Measurements from ENCODE around the gene SSBP3. TPM values are rescaled to one million over a fixed set of nuclear protein-coding genes. Genes with fewer than 3 reads are reported as not detected.

SSBP3 gene
- total RNA-seq, 4 donors from 2014 or later, result 26.4 to 49.5 (median 37.1) TPM

- TF ChIP-seq CTCF (IDR thresholded peaks at IDR 0.05) (no peak), POLR2A (IDR thresholded peaks at IDR 0.05) (no peak), POLR2AphosphoS5 (IDR thresholded peaks at IDR 0.05) (no peak), EP300 (IDR thresholded peaks at IDR 0.05) (no peak)
- DNase-seq (ENCODE audit: low spot score in 2 of 2), result no peak
- H3K27me3 ChIP-seq, result no peaks in the 10 kb centered on the region
- H3K9me3 ChIP-seq, result no peaks in the 10 kb centered on the region
- H3K27ac ChIP-seq, result no peak overlapping the region
- 96% methylated on average over 13 of the region's 13 CpGs for WGBS
- no peak overlapping the region for H3K4me3 ChIP-seq
- peaks cover 67% of the 10 kb centered on the region for H3K36me3 ChIP-seq
- H3K4me1 ChIP-seq, result no peaks in the 10 kb centered on the region
Measured at GRCh38 chr1:54243022-54243421, 163.2 kb downstream of the SSBP3 start.

DNA sequence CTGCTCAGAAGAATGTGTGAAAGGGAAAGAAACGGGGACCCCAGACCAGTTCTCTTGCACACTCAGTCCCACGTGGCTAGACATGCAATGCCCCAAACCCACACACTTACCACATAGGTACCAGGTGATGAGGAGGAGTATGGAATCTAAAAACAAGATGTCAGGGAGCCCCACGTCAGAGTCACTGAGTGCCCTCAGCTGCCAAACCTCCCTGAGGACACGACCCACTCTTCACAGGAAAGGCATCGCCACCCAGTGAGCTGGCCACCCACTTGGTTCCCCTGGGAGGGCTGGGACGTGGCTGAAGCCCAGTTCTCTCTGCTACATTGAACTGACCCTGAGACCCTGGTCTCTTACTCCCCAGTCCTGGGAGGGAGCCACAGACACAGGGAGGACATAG lies 164.8 kb downstream of the SSBP3 start:
- Histone ChIP-seq H3K27ac (no peak overlapping the region), H3K27me3 (no peaks in the 10 kb centered on the region), H3K4me1 (no peaks in the 10 kb centered on the region), H3K36me3 (peaks cover 70% of the 10 kb centered on the region), H3K9me3 (no peaks in the 10 kb centered on the region), H3K4me3 (no peak overlapping the region)
- WGBS, result 78% methylated on average over 6 of the region's 6 CpGs
- no peak for TF ChIP-seq EP300 (IDR thresholded peaks at IDR 0.05)
- TF ChIP-seq CTCF (IDR thresholded peaks at IDR 0.05), result no peak
- TF ChIP-seq POLR2A (IDR thresholded peaks at IDR 0.05), result no peak
- TF ChIP-seq POLR2AphosphoS5 (IDR thresholded peaks at IDR 0.05), result no peak
- no peak for DNase-seq (ENCODE audit: low spot score in 2 of 2)

- H3K27me3 ChIP-seq, result no peaks in the 10 kb centered on the region
- H3K4me3 ChIP-seq, result no peak overlapping the region
- H3K36me3 ChIP-seq, result peaks cover 69% of the 10 kb centered on the region
- no peak overlapping the region for H3K27ac ChIP-seq
- H3K4me1 ChIP-seq, result no peaks in the 10 kb centered on the region
- WGBS, result 98% methylated on average over 10 of the region's 12 CpGs
- TF ChIP-seq POLR2AphosphoS5 (IDR thresholded peaks at IDR 0.05), result no peak
- TF ChIP-seq POLR2A (IDR thresholded peaks at IDR 0.05), result no peak
- TF ChIP-seq EP300 (IDR thresholded peaks at IDR 0.05), result no peak
- no peaks in the 10 kb centered on the region for H3K9me3 ChIP-seq
- no peak for DNase-seq (ENCODE audit: low spot score in 2 of 2)
Measured at GRCh38 chr1:54240741-54241335, 165.4 kb downstream of the SSBP3 start.

DNA sequence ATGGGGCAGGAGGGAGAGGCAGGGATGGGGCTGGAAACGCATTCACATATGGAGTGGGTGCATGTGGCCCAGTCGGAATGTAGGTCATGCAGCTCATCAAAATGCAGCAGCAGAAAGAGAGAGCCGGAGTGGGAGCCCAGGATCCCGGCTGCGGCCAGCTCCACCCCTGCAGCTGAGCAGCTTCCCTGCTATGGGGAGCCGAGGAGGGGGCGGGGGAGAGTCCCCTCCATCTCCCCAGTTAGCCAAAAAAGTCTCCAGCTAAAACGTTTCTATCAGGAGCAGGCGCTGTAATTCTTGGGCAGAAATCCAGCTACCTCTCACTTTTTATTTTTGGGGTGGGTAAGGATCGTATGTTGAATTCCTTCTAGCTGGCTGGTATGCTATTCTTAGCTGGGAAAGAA lies 166.6 kb downstream of the SSBP3 start:
- Histone ChIP-seq H3K36me3 (peaks cover 60% of the 10 kb centered on the region), H3K9me3 (no peaks in the 10 kb centered on the region), H3K27me3 (no peaks in the 10 kb centered on the region), H3K4me1 (no peaks in the 10 kb centered on the region), H3K27ac (no peak overlapping the region), H3K4me3 (no peak overlapping the region)
- no peak for DNase-seq (ENCODE audit: low spot score in 2 of 2)
- 72% methylated on average over 8 of the region's 10 CpGs for WGBS
- no peak for TF ChIP-seq EP300 (IDR thresholded peaks at IDR 0.05)
- no peak for TF ChIP-seq POLR2A (IDR thresholded peaks at IDR 0.05)
- TF ChIP-seq CTCF (IDR thresholded peaks at IDR 0.05), result no peak
- no peak for TF ChIP-seq POLR2AphosphoS5 (IDR thresholded peaks at IDR 0.05)

DNA sequence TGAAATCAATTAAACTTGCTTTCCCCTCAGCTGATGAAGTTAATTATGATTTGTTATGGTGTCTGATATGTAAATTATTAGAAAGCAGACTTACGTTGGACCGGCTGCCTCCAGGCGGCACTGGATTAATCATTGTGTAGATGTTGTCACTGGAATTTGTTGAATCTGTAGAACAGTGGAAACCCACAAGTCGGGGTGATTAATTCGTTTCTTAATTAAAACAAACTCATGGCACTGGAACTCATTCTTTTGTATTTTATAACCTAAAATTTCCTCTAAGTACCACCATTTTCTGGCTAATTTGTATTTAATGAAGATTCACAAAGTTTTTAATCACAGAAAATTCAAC lies 167.2 kb downstream of the SSBP3 start:
- 81% methylated on average over 5 of the region's 5 CpGs for WGBS
- Histone ChIP-seq H3K36me3 (peaks cover 56% of the 10 kb centered on the region), H3K4me1 (no peaks in the 10 kb centered on the region), H3K4me3 (no peak overlapping the region), H3K27ac (no peak overlapping the region), H3K27me3 (no peaks in the 10 kb centered on the region), H3K9me3 (no peaks in the 10 kb centered on the region)
- no peak for TF ChIP-seq EP300 (IDR thresholded peaks at IDR 0.05)
- no peak for TF ChIP-seq POLR2AphosphoS5 (IDR thresholded peaks at IDR 0.05)
- no peak for TF ChIP-seq CTCF (IDR thresholded peaks at IDR 0.05)
- DNase-seq (ENCODE audit: low spot score in 2 of 2), result no peak

Data from suprapubic skin (tissue), 4 donors.